Measurements from ENCODE around the gene CLCA4.

GRCh38 chr1:86618358-86618757, 71.5 kb downstream of the CLCA4 start:
- TF ChIP-seq EZH2phosphoT487 (IDR thresholded peaks at IDR 0.05; ENCODE audit: insufficient read depth, low read depth) (no peak), EZH2 (IDR thresholded peaks at IDR 0.05; ENCODE audit: insufficient read depth, poor library complexity, severe bottlenecking) (no peak)

Data from GM23248 (cell line).